HEK293 (cell line): ENCODE measurements around the gene MAP1LC3A.
A peak's percentile ranks its signal among the peaks of the same experiment; 100 is the strongest.

Experiments
- CTCF ChIA-PET: fragments of 350-600 bp; formaldehyde crosslinking; extraction: SDS; loops from one replicate; lab custom pipeline; 2021; ENCODE audit warnings: antibody characterized with exemption; lab: Yijun Ruan, JAX
- POLR2A ChIA-PET: fragments of 300-600 bp; formaldehyde crosslinking; extraction: SDS; loops from one replicate; lab custom pipeline; 2020; ENCODE audit warnings: antibody characterized with exemption, inconsistent platforms; lab: Yijun Ruan, JAX
- H3K27ac ChIP-seq: fragments of 200-500 bp; sonication (Bioruptor generic); 2 replicates; pipeline ENCODE4 v1.5.1; 2014; ENCODE audit warnings: low read depth, low read length, control low read depth, inconsistent platforms; ENCODE audit errors: extremely low read depth
- H3K36me3 ChIP-seq, 2 experiments: fragments of 200-500 bp in 1 of 2; sonication (Bioruptor generic) in 1 of 2; 1 replicate in 1 of 2; 2 replicates in 1 of 2; pipeline ENCODE4 v1.5.1; 2014 to 2017; ENCODE audit warnings: inconsistent platforms in 2 of 2, low read length in 2 of 2; ENCODE audit not compliant: control insufficient read depth in 2 of 2, insufficient read depth in 1 of 2
- H3K4me1 ChIP-seq: fragments of 200-500 bp; sonication (Bioruptor generic); 2 replicates; pipeline ENCODE4 v1.5.1; 2014; ENCODE audit warnings: mild to moderate bottlenecking, low read length, inconsistent platforms; ENCODE audit not compliant: control insufficient read depth, insufficient read depth
- H3K4me3 ChIP-seq: 2 replicates; pipeline ENCODE4 v1.5.1; 2011; ENCODE audit warnings: low read depth, mild to moderate bottlenecking, control low read depth, low read length, moderate library complexity
- H3K9me3 ChIP-seq: fragments of 200-500 bp; sonication (Bioruptor generic); 2 replicates; pipeline ENCODE4 v1.5.1; 2014; ENCODE audit warnings: low read depth, low read length, inconsistent platforms; ENCODE audit not compliant: control insufficient read depth, insufficient read depth
- BCL11A ChIP-seq: fragments of 450-650 bp; formaldehyde crosslinking; IDR thresholded peaks from 2 replicates; pipeline ENCODE4 v1.5.1; 2016; ENCODE audit warnings: low read depth, missing biosample characterization, missing genetic modification characterization
- HIC1 ChIP-seq: fragments of 450-650 bp; formaldehyde crosslinking; IDR thresholded peaks from 2 replicates; pipeline ENCODE4 v1.5.1; 2016; ENCODE audit warnings: missing biosample characterization, missing genetic modification characterization
- KLF1 ChIP-seq: fragments of 450-650 bp; formaldehyde crosslinking; IDR thresholded peaks from 2 replicates; pipeline ENCODE4 v1.5.1; 2016; ENCODE audit warnings: missing biosample characterization, missing genetic modification characterization
- SETDB1 ChIP-seq: IDR thresholded peaks from one replicate; pipeline ENCODE4 v1.6.1; 2017; ENCODE audit warnings: mild to moderate bottlenecking, low read length, moderate library complexity, mixed read lengths; ENCODE audit not compliant: insufficient read length
- SP2 ChIP-seq: fragments of 450-650 bp; formaldehyde crosslinking; IDR thresholded peaks from 2 replicates; pipeline ENCODE4 v1.5.1; 2016; ENCODE audit warnings: missing biosample characterization, missing genetic modification characterization
- ZBTB20 ChIP-seq: fragments of 450-650 bp; formaldehyde crosslinking; IDR thresholded peaks from 2 replicates; pipeline ENCODE4 v1.5.1; 2016; ENCODE audit warnings: missing biosample characterization, missing genetic modification characterization
- ZBTB44 ChIP-seq: fragments of 450-650 bp; IDR thresholded peaks from 2 replicates; pipeline ENCODE4 v1.5.1; 2018; ENCODE audit warnings: missing biosample characterization, mild to moderate bottlenecking, missing genetic modification characterization
- ZBTB7A ChIP-seq: fragments of 450-650 bp; formaldehyde crosslinking; IDR thresholded peaks from 2 replicates; pipeline ENCODE4 v1.5.1; 2016; ENCODE audit warnings: low read depth, missing biosample characterization, missing genetic modification characterization
- ZFP3 ChIP-seq: fragments of 450-650 bp; formaldehyde crosslinking; IDR thresholded peaks from 2 replicates; pipeline ENCODE4 v1.5.1; 2016; ENCODE audit warnings: low read depth, missing biosample characterization, missing genetic modification characterization
- ZNF10 ChIP-seq: fragments of 450-650 bp; formaldehyde crosslinking; IDR thresholded peaks from 2 replicates; pipeline ENCODE4 v1.5.1; 2017; ENCODE audit warnings: missing biosample characterization, missing genetic modification characterization
- ZNF121 ChIP-seq: fragments of 450-650 bp; formaldehyde crosslinking; IDR thresholded peaks from 2 replicates; pipeline ENCODE4 v1.5.1; 2016; ENCODE audit warnings: missing biosample characterization, missing genetic modification characterization
- ZNF132 ChIP-seq: fragments of 450-650 bp; formaldehyde crosslinking; IDR thresholded peaks from 2 replicates; pipeline ENCODE4 v1.5.1; 2017; ENCODE audit warnings: missing biosample characterization, missing genetic modification characterization, borderline replicate concordance
- ZNF23 ChIP-seq: fragments of 450-650 bp; formaldehyde crosslinking; IDR thresholded peaks from 2 replicates; pipeline ENCODE4 v1.5.1; 2016; ENCODE audit warnings: missing biosample characterization, missing genetic modification characterization, borderline replicate concordance
- ZNF350 ChIP-seq: fragments of 450-650 bp; formaldehyde crosslinking; IDR thresholded peaks from 2 replicates; pipeline ENCODE4 v1.5.0; 2017; ENCODE audit warnings: missing biosample characterization, mild to moderate bottlenecking, missing genetic modification characterization
- ZNF488 ChIP-seq: fragments of 450-650 bp; formaldehyde crosslinking; IDR thresholded peaks from 2 replicates; pipeline ENCODE4 v1.5.1; 2016; ENCODE audit warnings: missing biosample characterization, missing genetic modification characterization
- ZNF513 ChIP-seq: fragments of 450-650 bp; IDR thresholded peaks from 2 replicates; pipeline ENCODE4 v1.5.1; 2018; ENCODE audit warnings: missing biosample characterization, missing genetic modification characterization
- ZNF530 ChIP-seq: fragments of 450-650 bp; formaldehyde crosslinking; IDR thresholded peaks from 2 replicates; pipeline ENCODE4 v1.5.1; 2016; ENCODE audit warnings: low read depth, missing biosample characterization, missing genetic modification characterization
- ZNF548 ChIP-seq: fragments of 450-650 bp; formaldehyde crosslinking; IDR thresholded peaks from 2 replicates; pipeline ENCODE4 v1.5.1; 2016; ENCODE audit warnings: missing biosample characterization, missing genetic modification characterization
- ZNF560 ChIP-seq: fragments of 450-650 bp; formaldehyde crosslinking; IDR thresholded peaks from 2 replicates; pipeline ENCODE4 v1.5.1; 2017; ENCODE audit warnings: missing biosample characterization, missing genetic modification characterization, borderline replicate concordance
- ZNF791 ChIP-seq: fragments of 450-650 bp; formaldehyde crosslinking; IDR thresholded peaks from 2 replicates; pipeline ENCODE4 v1.5.1; 2016; ENCODE audit warnings: missing biosample characterization, missing genetic modification characterization

Gene MAP1LC3A

GRCh38 chr20:34510575-34510974 lies 47.9 kb upstream of the MAP1LC3A start:
- H3K9me3 ChIP-seq = no peaks in the 10 kb centered on the region
- H3K4me1 ChIP-seq = no peaks in the 10 kb centered on the region
- H3K4me3 ChIP-seq = no peak overlapping the region
- TF ChIP-seq BCL11A (tag by site-specific recombination) (no peak), ZNF548 (tag by site-specific recombination) (no peak), ZBTB7A (no peak), SP2 (tag by site-specific recombination) (no peak), ZBTB20 (tag by site-specific recombination) (no peak), ZNF530 (tag by site-specific recombination) (no peak), ZNF560 (tag by site-specific recombination) (no peak), ZNF121 (tag by site-specific recombination) (peak; percentile 57; the same call in 1 of the 2 replicates)
- no peak overlapping the region for H3K27ac ChIP-seq
- CTCF ChIA-PET = interaction anchor here (0.7 kb wide), 1 partner anchor 197 kb away, joined by 5 read pairs; no protein-coding TSS in a partner anchor
- H3K36me3 ChIP-seq = peaks cover 15 to 50% of the 10 kb centered on the region in 2 experiments; a peak in 2 of 3 replicates
- POLR2A ChIA-PET = no interaction called here

- Histone ChIP-seq H3K27ac (no peak overlapping the region), H3K4me3 (no peak overlapping the region), H3K4me1 (no peaks in the 10 kb centered on the region), H3K9me3 (no peaks in the 10 kb centered on the region), H3K36me3 (peaks cover 9 to 37% of the 10 kb centered on the region in 2 experiments; a peak in 1 of 3 replicates)
- TF ChIP-seq HIC1 (no peak), ZBTB44 (tag by site-specific recombination) (no peak), ZNF10 (tag by site-specific recombination) (no peak), KLF1 (tag by site-specific recombination) (no peak), ZNF132 (no peak), ZNF488 (no peak), ZNF23 (tag by site-specific recombination) (no peak), ZNF791 (tag by site-specific recombination) (no peak), ZNF513 (no peak), ZFP3 (tag by site-specific recombination) (no peak), SETDB1 (no peak), ZNF350 (tag by site-specific recombination) (no peak)
- ChIA-PET CTCF (interaction anchor here (0.5 to 1.3 kb wide), 2 partner anchors 11 to 14 kb away, joined by 3 to 6 read pairs; no protein-coding TSS in a partner anchor), POLR2A (no interaction called here)
Observed at GRCh38 chr20:34511891-34512265, 46.6 kb upstream of the MAP1LC3A start.
